Cardiac septum (tissue), 1 donor: ENCODE data around the gene NDUFB11. TPM values are rescaled to one million over a fixed set of nuclear protein-coding genes. Genes with fewer than 3 reads are reported as not detected.

Experiments used
- DNase-seq: peaks from one replicate; pipeline ENCODE4 v3.0.0-alpha.2; 2020; ENCODE audit warnings: low spot score
- intact Hi-C: fragments of 100-400 bp; cut with DNase I; formaldehyde crosslinking; loops from one replicate; pipeline ENCODE4 v1.14.0; 2022
- total RNA-seq: library from RNA; stranded (reverse); fragmentation: NEBNext Ultra II Directional; extraction: Animal tissue kit (Norgen Biotek cat#: 25700); gene quantifications from one replicate; pipeline ENCODE4 v1.2.1, GENCODE V29; 2021
- donor health status: DM: no; HTN: no; CAD: no.

NDUFB11 gene
- total RNA-seq, 1 donor from 2014 or later: 109 TPM

- intact Hi-C loops: no loop called here
- DNase-seq: peak; percentile 27
Measured at GRCh38 chrX:47176101-47176740, 31.7 kb upstream of the NDUFB11 start.

GRCh38 chrX:47175588-47175980 lies 31.1 kb upstream of the NDUFB11 start:
- intact Hi-C loops: no loop called here

GRCh38 chrX:47174846-47175587 lies 30.5 kb upstream of the NDUFB11 start:
- intact Hi-C loops: no loop called here
- peak; percentile 36 for DNase-seq

More at GRCh38 chrX:47175588-47175980, 31.1 kb upstream of the NDUFB11 start:
- DNase-seq: peak; percentile 55

- intact Hi-C loops: no loop called here
- DNase-seq: peak; percentile 61
Measured at GRCh38 chrX:47174376-47174775, 29.9 kb upstream of the NDUFB11 start.

GRCh38 chrX:47172971-47173792 lies 28.7 kb upstream of the NDUFB11 start:
- peak; percentile 68 for DNase-seq

GRCh38 chrX:47172549-47172948 lies 28.0 kb upstream of the NDUFB11 start:
- peak; percentile 24 for DNase-seq
- intact Hi-C loops: no loop called here

More at GRCh38 chrX:47172971-47173792, 28.7 kb upstream of the NDUFB11 start:
- intact Hi-C loops: no loop called here

GRCh38 chrX:47171996-47172395 lies 27.5 kb upstream of the NDUFB11 start:
- DNase-seq: peak; percentile 55
- intact Hi-C loops: no loop called here

GRCh38 chrX:47170861-47171692 lies 26.6 kb upstream of the NDUFB11 start:
- intact Hi-C loops: no loop called here
- DNase-seq: peak; percentile 69

GRCh38 chrX:47169726-47170515 lies 25.4 kb upstream of the NDUFB11 start:
- intact Hi-C loops: no loop called here
- DNase-seq: peak; percentile 78

GRCh38 chrX:47169273-47169672 lies 24.8 kb upstream of the NDUFB11 start:
- peak; percentile 26 for DNase-seq
- intact Hi-C loops: no loop called here

GRCh38 chrX:47168495-47169073 lies 24.1 kb upstream of the NDUFB11 start:
- peak; percentile 38 for DNase-seq
- intact Hi-C loops: no loop called here

- no peak for DNase-seq
- intact Hi-C loops: no loop called here
Measured at GRCh38 chrX:47166126-47166525, 21.6 kb upstream of the NDUFB11 start.

- DNase-seq: no peak
- intact Hi-C loops: no loop called here
Measured at GRCh38 chrX:47164420-47164819, 19.9 kb upstream of the NDUFB11 start.

- intact Hi-C loops: no loop called here
- DNase-seq: peak; percentile 19
Measured at GRCh38 chrX:47162927-47163583, 18.6 kb upstream of the NDUFB11 start.

GRCh38 chrX:47160781-47161180 lies 16.3 kb upstream of the NDUFB11 start:
- peak; percentile 10 for DNase-seq
- intact Hi-C loops: no loop called here

- intact Hi-C loops: no loop called here
Measured at GRCh38 chrX:47158781-47159180, 14.3 kb upstream of the NDUFB11 start.

GRCh38 chrX:47158131-47158530 lies 13.6 kb upstream of the NDUFB11 start:
- intact Hi-C loops: no loop called here
- peak; percentile 59 for DNase-seq

More at GRCh38 chrX:47158781-47159180, 14.3 kb upstream of the NDUFB11 start:
- DNase-seq: peak; percentile 7
